GM12892 (cell line): ENCODE data around the gene DNM3.

ENCODE experiments used
- DNase-seq: peaks from one replicate; pipeline ENCODE4 v3.0.0; 2011; ENCODE audit not compliant: insufficient read length
- FAIRE-seq: peaks from 2 replicates; lab custom pipeline; 2011; peaks lifted over from hg19 to GRCh38; lab: Jason Lieb, UNC
- POLR2A ChIP-seq: IDR thresholded peaks from 2 replicates; pipeline ENCODE4 v1.6.1; 2011; ENCODE audit warnings: low read depth, low read length, control low read depth
- POLR2AphosphoS5 ChIP-seq: IDR thresholded peaks from 2 replicates; pipeline ENCODE4 v1.6.1; 2011; ENCODE audit warnings: low read depth, low read length, control low read depth
- TAF1 ChIP-seq: IDR thresholded peaks from 2 replicates; pipeline ENCODE4 v1.6.1; 2011; ENCODE audit warnings: low read depth, mild to moderate bottlenecking, control low read depth, low read length, borderline replicate concordance

DNM3 gene

DNA sequence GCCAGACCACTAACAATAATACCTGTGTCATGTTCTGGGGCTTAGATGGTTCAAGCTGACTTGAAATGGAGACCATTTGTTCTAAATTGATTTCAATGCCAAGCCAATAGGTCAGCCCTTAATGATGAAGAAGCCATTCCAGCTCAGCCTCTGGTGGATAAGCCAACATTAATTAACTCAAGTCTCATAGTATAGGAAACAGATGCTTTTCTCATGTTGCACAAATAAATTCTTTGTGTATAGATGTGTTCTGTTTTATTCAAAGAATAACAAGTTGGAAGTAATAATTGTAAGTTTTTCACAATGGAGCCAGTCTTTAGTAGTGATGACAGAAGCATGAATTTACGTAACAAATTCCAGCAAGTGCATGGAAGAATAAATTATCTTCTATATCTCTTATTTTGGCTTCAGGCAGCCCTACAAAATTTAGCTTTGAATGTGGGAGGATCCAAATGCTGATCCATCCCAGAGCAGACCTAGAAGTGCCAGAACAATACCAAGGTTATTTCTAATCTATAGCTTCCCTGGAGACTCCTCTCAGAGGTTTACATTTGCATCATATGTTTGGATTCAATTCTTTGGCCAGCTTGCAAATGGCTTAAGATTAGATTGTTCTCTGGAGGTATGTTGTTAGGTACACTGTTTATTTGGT lies 536.9 kb downstream of the DNM3 start:
- DNase-seq (no peak), FAIRE-seq (no peak)
- TF ChIP-seq POLR2A (no peak), TAF1 (no peak), POLR2AphosphoS5 (no peak)

DNA sequence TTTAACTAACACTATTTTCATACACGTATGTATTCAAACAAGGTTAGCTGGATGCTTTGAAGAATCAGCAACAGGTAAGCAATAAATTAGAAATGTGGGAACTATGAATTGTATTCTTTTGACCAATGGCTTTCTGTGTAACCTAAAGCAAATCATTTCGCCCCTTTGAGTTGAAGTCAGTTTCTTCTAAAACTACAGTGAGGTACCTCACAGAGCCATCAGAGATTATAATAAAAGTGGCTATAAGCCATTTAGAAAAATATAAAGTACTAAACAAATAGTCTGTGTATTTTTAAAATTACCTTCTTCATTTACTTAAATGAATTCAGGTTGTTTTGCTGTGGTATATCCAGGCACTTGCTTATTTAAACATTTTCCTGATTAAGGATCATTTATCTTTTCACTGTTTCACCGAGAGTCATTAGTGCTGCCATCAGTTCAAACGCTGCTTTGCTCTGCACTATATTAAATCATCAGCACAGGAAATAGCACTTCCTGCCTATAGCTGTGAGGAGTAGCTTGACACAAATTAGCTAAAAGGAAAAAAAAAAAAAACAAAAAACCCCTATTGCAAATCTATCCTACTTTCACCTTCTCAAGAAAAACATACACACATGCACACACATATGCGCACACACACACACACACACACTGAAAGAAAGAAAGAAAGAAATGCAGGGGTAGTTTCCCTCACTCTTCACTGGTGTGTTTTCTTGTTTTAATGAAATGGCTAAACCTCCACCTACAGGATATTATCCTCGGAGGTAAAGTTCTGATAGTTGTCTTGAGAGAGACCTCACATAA lies 539.3 kb downstream of the DNM3 start:
- FAIRE-seq = peak; percentile 40
- TF ChIP-seq POLR2AphosphoS5 = no peak
- TF ChIP-seq TAF1 = no peak
- no peak for TF ChIP-seq POLR2A

DNA sequence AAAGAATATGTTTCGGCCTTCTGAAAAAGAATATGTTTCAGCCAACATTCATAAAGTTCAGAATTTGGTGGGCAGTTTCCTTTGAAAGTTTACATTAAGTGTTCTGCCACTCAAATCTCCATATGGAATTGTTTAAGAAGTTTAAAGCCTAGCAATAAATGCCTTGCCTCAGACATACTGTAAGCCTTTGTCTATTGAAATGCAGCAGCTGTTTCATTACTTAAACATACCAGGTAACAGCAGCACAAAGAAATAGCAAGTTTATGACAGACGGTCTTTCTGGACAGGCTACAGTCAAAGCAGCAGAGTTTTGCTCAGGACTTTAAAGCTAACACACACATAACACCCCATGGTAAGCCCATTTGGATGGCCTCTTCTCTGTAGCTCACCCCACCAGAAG lies 540.6 kb downstream of the DNM3 start:
- FAIRE-seq (no peak), DNase-seq (no peak)
- TF ChIP-seq POLR2AphosphoS5 = no peak
- TF ChIP-seq TAF1 = no peak
- no peak for TF ChIP-seq POLR2A

More for the DNA sequence above, 539.3 kb downstream of the DNM3 start:
- no peak for DNase-seq

DNA sequence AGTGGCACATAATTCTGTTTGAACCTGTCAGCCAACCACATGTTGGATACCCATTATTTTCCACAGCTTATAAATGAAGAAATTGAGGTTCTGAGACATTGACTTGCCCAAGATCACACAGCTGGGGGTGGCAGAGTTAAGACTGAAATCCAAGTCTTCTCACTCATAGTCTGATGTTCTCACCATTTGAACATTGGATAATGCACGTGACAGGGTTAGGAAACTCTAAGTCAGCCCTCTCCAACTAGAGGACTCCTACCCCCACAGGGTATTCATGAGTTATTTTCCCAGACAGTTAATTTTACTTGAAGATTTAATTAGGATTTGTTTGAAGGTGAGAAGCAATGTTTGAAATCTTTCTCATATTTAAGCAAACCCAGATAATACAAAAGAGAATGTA lies 541.1 kb downstream of the DNM3 start:
- FAIRE-seq (no peak), DNase-seq (no peak)
- TF ChIP-seq TAF1 (no peak), POLR2A (no peak), POLR2AphosphoS5 (no peak)

DNA sequence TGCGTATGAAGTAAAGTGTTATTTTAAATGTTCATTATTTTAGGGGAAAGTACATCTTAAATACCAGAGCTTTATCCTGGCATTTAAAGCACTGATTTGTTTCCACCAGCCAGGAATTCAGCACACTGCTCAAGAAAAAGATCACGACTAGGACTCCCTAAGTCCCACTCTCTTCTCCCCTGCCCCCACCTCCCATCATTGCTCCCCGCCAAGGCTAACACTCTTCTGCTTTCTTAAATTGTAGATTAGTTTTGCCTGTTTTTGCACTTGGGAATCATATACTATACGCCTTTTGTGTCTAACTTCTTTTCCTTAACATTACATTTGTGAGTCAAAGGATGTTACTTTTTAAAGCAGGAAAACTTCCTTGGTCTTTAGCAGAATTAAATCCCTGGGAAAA lies 541.7 kb downstream of the DNM3 start:
- no peak for TF ChIP-seq POLR2AphosphoS5
- TF ChIP-seq TAF1 = no peak
- no peak for TF ChIP-seq POLR2A
- no peak for FAIRE-seq
- DNase-seq = no peak

DNA sequence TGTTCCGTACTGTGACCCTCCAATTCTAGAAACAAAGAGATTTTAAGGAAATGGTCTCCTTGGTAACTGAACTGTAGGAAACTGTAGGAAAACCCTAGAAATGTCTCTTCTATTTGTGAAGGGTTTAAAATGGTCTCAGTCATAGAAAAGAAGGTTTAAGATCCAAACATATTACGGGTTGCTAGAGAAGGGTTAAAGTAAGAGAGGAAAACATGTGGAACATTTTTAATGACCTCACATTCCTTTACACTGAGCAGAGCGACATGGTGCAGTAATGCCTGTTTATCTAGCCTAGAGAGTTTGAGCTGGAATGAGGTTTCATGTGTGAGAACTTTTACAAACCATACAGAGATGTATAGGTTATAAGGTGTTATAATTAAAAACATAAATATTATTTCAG lies 542.2 kb downstream of the DNM3 start:
- FAIRE-seq (no peak), DNase-seq (no peak)
- TF ChIP-seq TAF1 (no peak), POLR2AphosphoS5 (no peak), POLR2A (no peak)

DNA sequence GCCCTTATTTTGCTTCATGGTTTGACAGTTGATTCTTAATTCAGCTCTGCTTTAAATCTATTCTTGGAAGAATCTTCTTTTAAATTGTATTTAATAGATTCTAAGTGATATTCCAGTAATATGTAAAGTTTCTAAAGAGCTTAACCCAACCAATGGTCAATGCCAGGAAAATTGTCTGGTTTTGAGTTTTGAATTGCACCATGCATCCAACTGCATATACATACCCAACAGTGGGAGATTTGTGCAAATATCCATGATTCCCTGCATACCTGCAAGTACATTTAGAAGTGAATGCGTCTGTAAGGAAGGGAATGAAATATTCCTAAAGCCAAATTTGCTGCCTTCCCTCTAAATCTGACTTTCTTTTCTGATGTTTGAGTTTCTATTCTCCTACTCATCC lies 543.4 kb downstream of the DNM3 start:
- DNase-seq (no peak), FAIRE-seq (no peak)
- no peak for TF ChIP-seq POLR2AphosphoS5
- no peak for TF ChIP-seq POLR2A
- TF ChIP-seq TAF1 = no peak

DNA sequence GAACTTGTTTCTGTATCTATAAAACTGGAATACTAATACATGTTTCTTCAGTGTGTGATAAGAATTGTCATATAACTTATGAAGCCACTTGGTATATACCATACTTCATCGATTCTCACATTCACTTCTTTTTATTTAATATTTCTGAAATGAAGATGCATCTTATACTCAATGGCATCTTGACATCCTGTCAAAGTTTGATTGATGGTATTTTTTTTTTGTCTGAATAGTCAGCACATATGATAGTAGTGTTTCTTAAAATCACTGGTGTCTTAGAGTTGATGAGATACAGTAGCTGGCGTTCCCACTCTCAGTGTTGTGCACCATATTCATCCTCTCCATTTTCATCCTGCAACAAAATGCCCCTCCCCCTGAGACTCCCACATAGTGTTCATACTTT lies 544.7 kb downstream of the DNM3 start:
- no peak for DNase-seq
- no peak for FAIRE-seq
- TF ChIP-seq POLR2A = no peak
- no peak for TF ChIP-seq TAF1
- no peak for TF ChIP-seq POLR2AphosphoS5

DNA sequence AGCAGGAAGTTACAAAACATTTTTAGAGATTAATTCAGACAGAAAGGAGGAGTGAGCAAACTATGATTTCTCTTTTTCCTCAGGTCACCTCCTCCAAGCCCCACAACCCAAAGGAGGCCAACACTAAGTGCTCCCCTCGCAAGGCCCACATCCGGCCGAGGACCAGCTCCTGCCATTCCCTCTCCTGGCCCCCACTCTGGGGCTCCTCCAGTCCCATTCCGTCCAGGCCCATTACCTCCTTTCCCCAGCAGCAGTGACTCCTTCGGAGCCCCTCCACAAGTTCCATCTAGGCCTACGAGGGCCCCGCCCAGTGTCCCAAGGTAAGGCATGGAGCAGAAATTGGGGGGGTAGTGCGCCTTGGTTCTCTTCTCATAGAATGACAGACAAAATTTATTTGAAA lies 547.2 kb downstream of the DNM3 start:
- no peak for DNase-seq
- FAIRE-seq = no peak
- TF ChIP-seq TAF1 = no peak
- no peak for TF ChIP-seq POLR2AphosphoS5
- TF ChIP-seq POLR2A = no peak

DNA sequence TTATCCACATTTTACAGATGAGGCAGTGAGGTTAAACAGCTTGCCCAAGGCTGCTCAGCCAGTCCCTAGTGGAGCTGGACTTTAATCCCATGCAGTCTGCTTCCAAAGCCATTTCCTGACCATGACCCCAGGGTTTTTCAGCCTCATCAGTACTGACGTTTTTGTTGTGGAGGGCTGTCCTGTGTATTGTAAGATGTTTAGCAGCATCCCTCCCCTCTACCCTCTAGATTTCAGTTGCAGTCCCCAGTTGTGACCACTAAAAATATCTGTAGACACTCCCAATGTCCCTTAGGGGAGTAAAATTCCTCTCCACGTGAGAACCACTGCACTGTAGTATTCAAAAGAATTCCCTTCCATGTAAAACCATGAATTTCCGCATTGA lies 549.0 kb downstream of the DNM3 start:
- TF ChIP-seq POLR2AphosphoS5 (no peak), TAF1 (no peak), POLR2A (no peak)
- no peak for FAIRE-seq
- DNase-seq = no peak

DNA sequence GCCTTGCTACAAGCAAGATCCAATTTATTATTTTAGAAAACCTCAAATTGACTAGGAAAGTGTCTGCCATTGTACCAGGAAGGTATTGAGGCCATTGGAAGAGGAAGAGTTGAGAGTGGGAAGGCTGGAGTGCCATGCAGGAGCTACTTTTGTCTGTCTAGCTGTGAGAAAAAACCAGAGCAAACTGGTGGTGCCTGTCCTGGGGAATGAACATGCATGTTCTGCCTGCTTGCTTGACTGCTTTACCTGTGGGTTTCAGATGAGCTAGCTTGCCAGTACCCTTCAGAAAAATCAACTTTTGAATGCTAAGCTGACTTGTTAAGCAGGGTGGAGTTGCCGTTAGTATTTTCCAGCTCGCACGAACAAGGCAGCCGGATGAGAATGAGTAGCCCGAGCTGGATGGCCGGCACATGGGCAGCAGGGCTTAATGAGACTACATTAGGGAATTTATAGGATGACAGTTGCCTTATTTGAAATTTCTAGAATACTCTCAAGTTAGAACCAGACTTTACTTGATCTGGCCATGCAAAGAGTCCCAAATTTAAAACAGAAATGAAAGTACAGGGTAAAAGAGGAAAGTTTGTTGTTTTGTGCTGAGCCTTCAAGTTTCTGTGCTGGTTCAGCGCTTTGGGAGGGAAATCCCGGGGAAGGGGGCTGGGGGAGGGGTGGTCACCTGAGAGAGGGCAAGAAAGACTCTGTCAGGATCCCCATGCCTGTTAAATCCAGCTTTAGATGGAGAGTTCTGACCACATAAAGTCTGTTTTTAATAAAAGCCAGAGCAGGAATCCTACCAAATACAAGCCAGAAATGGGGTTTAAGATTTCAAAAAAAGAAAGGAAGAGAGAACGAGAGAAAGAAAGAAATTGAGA lies 549.6 kb downstream of the DNM3 start:
- DNase-seq (no peak), FAIRE-seq (peak; percentile 96)
- TF ChIP-seq POLR2AphosphoS5 (no peak), POLR2A (peak; percentile 38; the same call in 1 of the 2 replicates)

DNA sequence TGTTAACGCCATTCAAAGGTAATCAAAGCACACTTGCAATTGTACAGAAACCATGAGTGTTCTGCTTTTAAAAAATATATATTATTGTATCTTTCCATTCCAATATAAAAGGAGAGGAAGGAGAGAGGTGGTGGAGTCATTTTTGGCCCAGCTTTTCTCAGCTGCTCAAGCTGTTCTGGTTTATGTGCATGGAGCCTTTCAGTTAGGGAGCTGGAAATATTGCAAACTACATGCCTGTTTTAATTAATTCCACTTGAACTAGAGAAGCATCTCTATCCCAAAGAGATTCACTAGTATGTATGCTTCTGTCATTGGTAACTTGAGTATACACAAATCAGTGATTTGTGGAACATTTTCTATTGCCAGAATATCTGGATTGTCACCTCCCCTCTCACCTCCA lies 550.7 kb downstream of the DNM3 start:
- DNase-seq (no peak), FAIRE-seq (peak; percentile 9)
- TF ChIP-seq TAF1 (no peak), POLR2A (no peak), POLR2AphosphoS5 (no peak)
